Measurements from ENCODE around the gene HCN2.

DNA sequence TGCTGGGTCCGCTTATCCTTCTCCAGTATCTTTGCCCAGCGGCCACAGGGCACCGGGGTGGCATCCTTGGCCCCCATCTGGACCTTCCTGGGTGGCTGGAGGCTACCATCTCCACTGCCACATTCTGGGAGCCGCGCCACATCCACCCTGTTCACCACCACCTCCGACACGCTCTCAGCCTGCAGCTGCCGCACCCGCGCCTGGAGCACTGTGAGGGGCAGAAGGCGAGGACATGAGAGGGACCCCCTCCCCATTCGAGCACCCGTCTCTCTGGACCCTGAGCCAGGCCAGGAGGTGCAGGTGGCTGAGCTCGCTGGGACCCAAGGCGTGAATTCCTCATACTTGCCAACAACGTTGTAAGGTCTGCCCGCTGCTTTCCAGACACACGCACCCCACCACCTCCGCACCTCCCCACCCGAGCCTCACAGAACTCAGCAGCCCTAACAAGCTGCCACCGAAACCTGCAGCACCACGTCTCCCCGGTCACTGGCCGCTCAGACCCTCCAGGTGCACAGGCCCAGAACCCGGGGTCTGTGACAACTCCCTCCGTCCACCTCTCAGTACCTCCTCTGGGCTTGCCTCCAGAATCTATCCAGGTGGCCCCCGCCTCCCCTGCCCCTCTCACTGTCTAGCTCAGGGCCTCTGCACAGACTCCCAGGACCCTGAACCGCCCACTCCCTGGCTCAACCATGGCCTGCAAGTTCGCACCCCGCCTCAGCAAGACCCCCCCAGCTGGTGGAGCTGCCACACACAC is 40.5 kb downstream of the HCN2 start:
- TF ChIP-seq, protein P1, sequence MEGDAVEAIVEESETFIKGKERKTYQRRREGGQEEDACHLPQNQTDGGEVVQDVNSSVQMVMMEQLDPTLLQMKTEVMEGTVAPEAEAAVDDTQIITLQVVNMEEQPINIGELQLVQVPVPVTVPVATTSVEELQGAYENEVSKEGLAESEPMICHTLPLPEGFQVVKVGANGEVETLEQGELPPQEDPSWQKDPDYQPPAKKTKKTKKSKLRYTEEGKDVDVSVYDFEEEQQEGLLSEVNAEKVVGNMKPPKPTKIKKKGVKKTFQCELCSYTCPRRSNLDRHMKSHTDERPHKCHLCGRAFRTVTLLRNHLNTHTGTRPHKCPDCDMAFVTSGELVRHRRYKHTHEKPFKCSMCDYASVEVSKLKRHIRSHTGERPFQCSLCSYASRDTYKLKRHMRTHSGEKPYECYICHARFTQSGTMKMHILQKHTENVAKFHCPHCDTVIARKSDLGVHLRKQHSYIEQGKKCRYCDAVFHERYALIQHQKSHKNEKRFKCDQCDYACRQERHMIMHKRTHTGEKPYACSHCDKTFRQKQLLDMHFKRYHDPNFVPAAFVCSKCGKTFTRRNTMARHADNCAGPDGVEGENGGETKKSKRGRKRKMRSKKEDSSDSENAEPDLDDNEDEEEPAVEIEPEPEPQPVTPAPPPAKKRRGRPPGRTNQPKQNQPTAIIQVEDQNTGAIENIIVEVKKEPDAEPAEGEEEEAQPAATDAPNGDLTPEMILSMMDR (conservative IDR thresholded peaks at IDR 0.05) = no peak
- no peak for TF ChIP-seq EZH2 (IDR thresholded peaks at IDR 0.05; ENCODE audit: low read depth)

Data from PC-9 (cell line).